HG03354 (cell line): ENCODE results near the gene TCAF1.
"Not testable (repeated sequence)": the region's sequence is repeated elsewhere in the genome, so short reads cannot be mapped to it uniquely, and the experiment has no call there.

Experiments
- ATAC-seq: cut with Tn5 transposase; IDR thresholded peaks from one replicate; pipeline ENCODE4 v1.9.1; 2021; ENCODE audit warnings: mild to moderate bottlenecking; ENCODE audit not compliant: unreplicated experiment, poor library complexity, severe bottlenecking

The TCAF1 gene

DNA sequence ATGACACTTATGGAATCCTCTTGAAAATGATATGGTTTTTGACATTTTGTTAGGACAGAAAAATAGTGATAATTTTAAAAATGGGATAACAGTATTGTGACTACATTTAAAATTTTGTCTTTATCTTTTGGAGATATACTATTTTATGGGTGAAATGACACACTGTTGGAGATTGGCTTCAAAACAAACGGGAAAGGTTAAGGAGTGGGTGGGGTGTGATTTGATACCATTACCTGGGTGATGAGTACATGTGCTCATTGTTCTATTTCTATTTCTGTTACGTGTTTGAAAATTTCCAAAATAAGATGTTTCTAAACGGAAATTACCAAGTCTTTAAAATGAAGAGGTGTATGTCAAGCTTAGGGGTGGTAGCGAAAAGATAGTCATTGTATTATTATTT, 28.7 kb downstream of the TCAF1 start:
- not testable (repeated sequence) for ATAC-seq

DNA sequence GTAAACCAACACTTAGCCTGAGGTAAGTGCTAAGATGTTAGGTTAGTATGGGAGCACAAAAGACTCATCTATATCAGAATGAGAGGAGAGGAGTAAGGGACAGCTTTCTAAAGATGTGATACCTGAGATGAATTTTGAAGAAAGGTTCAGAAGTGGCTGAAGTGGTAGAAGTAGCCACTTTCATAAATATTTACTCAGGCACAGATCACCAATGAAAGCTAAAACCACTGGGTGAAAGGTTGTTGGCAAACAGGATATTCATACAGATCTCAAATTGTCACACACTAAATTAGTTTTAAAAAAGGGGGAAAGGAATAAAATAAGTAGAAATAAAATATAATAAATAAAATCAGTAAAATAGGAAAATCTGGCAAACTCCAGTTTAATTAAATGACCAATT, 30.4 kb downstream of the TCAF1 start:
- ATAC-seq = not testable (repeated sequence)

GRCh38 chr7:143857994-143858393, 44.0 kb downstream of the TCAF1 start:
- not testable (repeated sequence) for ATAC-seq

- not testable (repeated sequence) for ATAC-seq
These were observed 46.5 kb downstream of the TCAF1 start for GRCh38 chr7:143855443-143855842.

DNA sequence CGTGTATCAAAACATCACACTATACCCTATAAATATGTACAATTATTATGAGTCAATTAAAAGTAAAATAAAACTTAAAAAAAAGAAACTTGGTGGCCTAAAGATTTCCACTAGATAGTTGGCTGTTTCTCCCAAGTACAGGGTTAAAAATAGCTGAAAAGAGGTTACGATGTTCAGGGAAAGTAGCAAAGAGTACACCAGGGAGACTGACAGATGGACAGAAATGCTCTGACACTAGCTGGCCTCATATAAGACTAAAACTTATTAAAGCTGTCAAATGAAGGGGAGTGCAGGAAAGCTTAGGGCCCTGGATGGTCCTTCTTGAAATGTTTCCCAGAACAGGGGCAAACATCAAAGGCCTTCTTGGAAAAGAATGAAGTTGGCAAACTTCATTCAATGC, 51.3 kb downstream of the TCAF1 start:
- ATAC-seq = no peak

DNA sequence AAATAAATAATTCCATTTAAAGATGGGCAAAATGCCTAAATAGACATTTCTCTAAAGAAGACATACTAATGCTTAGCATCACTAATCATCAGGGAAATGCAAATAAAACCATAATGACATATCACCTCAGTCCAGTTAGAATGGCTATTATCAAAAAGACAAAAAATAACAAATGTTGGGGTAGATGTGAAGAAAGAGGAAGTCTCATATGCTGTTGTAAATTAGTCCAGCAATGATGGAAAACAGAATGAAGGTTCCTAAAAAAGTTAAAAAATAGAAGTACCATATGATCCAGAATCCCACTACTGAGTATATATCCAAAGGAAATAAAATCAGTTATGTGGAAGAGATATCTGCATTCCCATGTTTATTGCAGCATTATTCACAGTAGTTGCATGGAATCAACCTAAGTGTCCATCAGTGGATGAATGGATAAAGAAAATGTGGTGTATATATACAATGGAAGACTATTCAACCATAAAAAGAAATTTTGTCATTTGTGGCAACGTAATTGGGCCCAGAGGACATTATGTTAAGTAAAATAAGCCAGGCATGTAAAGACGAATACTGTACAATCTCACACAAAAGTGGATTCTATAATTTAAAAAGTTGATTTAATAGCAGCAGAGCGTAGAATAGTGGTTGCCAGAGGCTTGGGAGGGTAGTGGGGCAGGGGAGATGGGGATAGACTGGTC, 52.0 kb downstream of the TCAF1 start:
- ATAC-seq = no peak

DNA sequence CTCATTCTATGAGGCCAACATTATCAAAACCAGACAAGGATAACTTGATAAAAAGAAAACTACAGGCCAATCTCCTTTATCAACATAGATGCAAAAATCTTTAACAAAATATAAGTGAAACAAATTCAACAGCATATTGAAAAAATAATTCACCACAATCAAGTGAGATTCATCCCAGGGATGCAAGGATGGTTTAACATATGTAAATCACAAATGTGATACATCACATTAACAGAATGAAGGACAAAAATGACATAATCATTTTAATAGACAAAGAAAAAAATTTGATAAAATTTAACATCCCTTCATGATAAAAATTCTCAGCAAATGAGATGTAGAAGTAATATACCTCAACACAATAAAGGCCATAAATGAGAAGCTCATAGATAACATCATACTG, 53.8 kb downstream of the TCAF1 start:
- ATAC-seq = no peak

DNA sequence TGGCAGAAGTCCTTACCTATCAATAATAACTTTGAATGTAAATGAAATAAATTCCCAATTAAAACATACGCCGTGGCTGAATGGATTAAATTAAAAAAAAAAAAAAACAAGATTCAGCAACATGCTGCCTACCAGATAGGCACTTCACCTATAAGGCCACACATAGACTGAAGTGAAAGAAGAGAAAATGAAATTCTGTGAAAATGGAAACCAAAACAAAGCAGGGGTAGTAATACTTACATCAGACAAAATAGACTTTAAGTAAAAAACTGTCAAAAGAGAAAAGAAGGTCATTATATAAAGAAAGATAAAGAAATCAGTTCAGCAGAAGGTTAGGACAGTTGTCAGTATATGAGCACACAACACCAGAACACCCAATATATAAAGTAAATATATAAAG, 55.3 kb downstream of the TCAF1 start:
- ATAC-seq = peak; percentile 47

DNA sequence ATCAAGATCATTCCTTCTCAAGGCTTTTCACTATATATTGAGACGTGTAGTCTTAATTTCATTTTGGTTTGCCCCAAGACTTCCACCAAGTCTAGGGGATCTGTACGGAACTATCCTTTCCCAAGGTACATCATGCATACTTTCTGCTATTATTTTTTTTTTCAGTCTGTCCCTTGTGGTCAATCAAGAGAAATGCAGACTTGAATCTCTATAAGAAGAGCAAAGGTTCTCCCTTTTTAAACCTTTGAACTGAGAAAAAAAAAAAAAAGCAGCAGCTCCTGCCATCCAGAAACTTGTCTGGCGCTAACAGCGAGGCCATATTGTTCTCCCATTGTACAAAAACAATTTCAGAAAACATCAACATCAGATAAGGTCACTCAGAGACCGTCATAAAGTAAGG, 60.3 kb downstream of the TCAF1 start:
- ATAC-seq = not testable (repeated sequence)

GRCh38 chr7:143840062-143840461, 61.9 kb downstream of the TCAF1 start:
- ATAC-seq = not testable (repeated sequence)

- peak; percentile 69 for ATAC-seq
These were observed 64.8 kb downstream of the TCAF1 start for GRCh38 chr7:143837223-143837622.

- peak; percentile 83 for ATAC-seq
These were observed 65.4 kb downstream of the TCAF1 start for GRCh38 chr7:143836622-143837021.

DNA sequence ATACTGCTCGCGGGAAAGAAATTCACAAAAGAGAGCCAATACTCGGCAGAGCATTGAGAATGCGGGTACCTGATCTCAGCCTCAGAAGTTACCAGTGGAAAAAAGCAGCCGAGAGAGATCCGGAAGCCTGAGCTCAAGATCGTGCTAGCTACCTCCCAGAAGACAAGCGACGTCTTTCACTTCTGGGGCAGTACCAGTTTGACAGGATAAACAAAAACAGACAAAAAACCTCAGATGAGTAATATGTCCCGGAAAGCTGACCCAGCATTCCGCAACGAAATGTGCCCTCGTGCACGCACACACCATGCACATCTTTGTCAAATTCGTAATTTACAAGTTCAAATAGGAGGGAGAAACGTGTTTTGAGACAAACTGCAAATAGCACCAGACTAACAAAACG, 65.9 kb downstream of the TCAF1 start:
- ATAC-seq = peak; percentile 40

DNA sequence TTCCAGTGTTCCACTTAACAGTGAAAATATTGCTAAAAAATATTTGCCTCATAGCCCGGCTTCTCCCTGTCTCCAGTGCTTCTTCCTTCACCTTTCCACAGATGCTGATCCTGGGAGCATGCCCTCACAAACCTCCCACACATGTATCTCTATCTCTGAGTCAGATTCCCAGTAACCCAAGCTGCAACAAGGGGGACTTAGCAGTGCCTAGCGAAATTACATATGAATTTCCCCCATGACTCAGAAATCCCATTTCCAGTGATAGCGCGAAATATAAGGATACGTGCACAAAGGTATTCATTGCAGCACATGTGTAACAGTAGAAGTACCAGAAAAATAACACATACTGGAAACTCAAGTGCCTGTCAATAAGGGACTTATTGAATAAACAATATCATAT, 75.4 kb downstream of the TCAF1 start:
- ATAC-seq = not testable (repeated sequence)

DNA sequence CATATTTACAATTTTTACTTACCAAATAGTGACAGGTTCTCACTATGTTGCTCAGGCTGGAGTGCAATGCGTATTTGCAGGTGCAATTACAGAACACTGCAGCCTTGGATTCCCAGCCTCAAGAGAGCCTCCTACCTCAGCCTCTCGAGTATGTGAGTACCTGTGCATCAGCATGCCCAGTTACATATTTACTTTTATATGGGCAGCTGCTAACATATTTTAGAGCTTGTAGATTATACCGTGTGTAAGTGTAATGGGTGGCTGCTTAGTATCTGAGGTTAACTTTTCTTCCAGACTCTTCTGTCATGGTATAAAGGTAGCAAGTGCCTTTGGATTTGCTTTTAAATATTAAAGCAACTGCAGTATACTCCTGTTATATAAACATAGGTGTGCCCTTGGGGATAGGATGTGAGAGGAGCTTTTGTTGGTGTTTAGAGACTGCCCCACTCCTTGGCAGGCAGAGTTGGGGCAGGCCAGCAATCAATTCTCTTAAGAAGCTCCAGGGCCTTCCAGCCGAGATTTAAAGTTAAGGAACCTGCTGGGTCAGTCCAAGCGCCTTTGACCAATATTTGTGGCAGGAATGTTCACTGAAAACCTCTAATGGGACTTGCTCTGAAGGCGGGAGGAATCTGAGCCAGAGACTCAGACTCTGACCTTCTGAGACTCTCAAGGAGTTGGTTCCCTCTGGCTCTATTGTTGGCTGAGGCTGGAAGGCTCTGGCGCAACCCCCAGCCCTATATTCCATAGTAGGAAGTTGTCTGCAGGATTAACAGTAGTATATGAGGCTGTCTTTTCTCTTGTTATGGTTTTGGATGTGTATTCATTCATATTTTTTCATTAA, 77.5 kb downstream of the TCAF1 start:
- ATAC-seq = not testable (repeated sequence)

DNA sequence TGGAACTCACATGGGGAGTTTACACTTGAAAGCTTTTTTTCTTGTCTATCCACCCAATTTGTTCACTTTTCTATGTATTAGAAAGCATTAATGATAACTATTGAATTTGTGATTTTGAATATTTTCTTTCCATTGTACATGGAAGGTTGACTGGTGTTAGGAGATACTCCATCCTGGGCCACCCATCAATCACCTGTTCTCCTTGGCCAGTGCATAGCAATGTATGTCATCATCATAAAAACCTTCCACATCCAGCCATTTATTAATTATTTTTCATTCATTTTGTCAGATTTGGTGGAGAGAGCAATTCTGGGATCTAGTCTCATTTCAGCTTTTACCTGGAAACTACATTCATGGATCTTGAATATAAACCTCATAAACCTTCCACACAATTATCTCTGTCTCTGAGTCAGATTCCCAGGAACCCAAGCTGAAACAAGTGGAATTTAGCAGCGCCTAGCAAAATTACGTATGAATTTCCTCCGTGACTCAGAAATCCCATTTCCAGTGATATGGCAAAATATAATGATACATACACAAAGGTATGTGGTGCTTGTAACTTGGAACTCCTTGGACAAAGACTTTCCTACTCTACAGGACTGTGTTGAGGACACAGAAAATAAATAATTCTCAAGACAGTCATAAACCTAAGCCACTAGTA, 78.2 kb downstream of the TCAF1 start:
- not testable (repeated sequence) for ATAC-seq

- peak; percentile 42 for ATAC-seq
These were observed 80.3 kb downstream of the TCAF1 start for GRCh38 chr7:143821392-143822277.

GRCh38 chr7:143817873-143818272, 84.1 kb downstream of the TCAF1 start:
- peak; percentile 88 for ATAC-seq

DNA sequence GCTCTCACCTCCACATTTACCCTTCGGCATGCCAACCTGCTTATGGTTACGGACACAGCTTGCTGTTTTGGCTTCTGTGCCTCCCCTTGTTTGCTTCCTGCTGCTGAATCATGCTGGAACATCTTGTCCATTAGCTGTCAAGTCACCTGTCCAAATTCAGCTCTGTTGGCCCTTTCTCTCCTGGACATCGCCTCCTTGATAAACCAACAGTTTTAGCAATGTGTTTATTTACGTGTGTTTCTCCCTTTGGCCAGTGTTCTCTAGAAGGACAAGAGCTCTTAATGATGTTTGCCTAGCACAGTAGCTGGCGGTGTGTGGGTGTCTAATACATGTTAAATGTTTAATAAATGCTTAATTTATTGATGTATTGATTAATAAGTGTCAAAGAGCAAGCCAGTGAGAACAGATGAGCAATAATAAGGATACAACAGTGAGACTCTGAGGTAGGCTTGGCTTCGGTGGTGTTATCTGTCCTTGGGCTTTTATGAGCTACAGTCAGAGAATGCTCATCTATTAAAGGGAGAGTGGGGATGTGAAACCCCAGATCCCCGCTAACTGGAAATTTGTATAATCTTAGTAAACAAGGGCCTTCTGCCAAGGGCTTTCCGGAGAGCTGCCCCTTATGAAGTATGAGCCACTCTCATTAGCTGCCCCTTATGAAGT, 85.4 kb downstream of the TCAF1 start:
- ATAC-seq = not testable (repeated sequence)
